Stimulated activated CD4-positive, alpha-beta T cell treated with anti-CD3 and anti-CD28 coated beads, Interleukin-2, amount 100 ng/mL, for 24 hours (primary cell): ENCODE data around the gene HELQ.

Source experiments
- DNase-seq, 2 donors: peaks; one replicate each; pipeline ENCODE4 v3.0.0-alpha.2; 2020

The HELQ gene

GRCh38 chr4:83370640-83370906 is 85.0 kb downstream of the HELQ start:
- DNase-seq = no peak

- no peak for DNase-seq
These were observed 85.6 kb downstream of the HELQ start for GRCh38 chr4:83369831-83370639.

GRCh38 chr4:83364312-83364711 is 91.3 kb downstream of the HELQ start:
- DNase-seq = no peak

DNA sequence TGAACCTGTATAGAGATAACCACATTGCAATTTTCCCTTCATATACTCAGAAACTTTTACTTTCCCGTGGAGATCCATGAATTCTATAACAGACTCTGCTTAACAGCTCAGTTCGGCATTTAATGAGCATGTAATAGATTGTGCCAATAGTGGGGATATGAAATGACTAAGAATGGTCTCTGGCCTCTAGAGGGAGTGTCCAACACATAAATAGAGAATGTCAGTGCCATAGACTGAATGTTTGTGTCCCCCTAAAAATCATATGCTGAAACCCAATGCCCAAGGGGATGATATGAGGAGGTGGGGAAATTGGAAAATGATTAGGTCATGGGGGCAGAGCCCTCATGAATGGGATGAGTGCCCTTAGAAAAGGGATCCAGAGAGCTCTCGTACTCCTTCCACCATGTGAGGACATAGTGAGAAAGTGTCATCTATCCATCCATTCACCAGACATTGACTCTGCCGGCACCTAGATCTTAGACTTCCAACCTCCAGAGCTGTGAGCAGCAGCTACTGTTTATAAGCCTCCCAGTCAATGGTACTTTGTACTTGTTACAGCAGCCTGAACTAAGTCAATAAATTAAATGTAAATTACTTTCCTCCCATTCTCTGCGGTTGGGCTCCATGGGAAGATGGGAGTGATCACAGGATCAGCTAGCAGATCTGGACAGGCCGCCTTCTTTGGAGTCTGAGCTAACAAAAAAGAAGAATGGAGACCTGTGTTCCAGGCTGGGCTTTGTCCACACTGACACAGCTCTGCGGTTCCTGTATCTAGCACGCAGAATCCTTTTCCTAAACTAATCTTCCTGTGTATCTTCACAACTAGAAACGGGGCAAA is 92.9 kb downstream of the HELQ start:
- no peak for DNase-seq

- DNase-seq = no peak
These were observed 94.1 kb downstream of the HELQ start for GRCh38 chr4:83361416-83362103.

- no peak for DNase-seq
These were observed 95.6 kb downstream of the HELQ start for GRCh38 chr4:83360018-83360417.

DNA sequence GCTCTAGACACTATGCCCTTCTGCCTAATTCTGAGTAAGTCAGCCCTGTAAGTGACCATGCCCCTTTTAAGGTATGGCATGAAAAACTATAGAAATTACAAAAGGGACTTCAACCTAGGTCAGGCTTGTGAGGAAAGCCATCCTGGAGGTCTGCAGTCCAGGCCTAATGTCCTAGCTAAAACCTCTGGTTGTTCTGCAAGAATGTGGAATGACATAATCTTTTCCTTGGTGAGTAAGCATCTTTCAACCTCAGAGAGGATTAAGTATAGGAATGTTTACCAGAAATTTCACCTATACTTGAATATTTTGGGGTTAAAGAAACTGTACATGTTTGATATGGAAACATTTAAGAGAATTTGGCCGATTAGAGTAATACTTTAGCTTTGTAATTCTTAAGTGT is 97.2 kb downstream of the HELQ start:
- DNase-seq = no peak
